NCI-H146 treated with DMSO at 0.1 percent for 48 hours (cell line): ENCODE measurements around the gene CCDC15.
"Not testable (repeated sequence)": the region's sequence is repeated elsewhere in the genome, so short reads cannot be mapped to it uniquely, and the experiment has no call there.

ENCODE experiments used
- DNase-seq: peaks from one replicate; lab custom pipeline; 2025; ENCODE audit not compliant: unreplicated experiment; lab: John Stamatoyannopoulos, UW

Gene CCDC15

GRCh38 chr11:125001079-125001778 is 47.2 kb downstream of the CCDC15 start:
- no peak for DNase-seq

GRCh38 chr11:125001849-125002248 is 47.8 kb downstream of the CCDC15 start:
- no peak for DNase-seq

DNA sequence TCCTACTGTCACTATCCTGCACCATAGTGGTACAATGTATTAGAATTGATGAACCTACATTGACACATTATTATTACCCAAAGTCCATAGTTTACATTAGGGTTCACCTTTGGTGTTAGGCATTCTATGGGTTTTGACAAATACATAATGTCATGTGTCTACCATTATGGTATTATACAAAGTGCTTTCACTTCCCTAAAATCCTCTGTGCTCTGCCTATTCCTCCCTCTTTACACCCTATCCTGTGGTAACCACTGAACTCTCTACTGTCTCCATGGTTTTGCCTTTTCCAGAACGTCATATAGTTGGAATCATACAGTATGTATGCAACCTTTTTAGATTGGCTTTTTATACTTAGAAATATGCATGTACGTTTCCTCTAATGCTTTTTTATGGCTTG is 51.5 kb downstream of the CCDC15 start:
- DNase-seq: no peak

GRCh38 chr11:125016413-125016812 is 62.4 kb downstream of the CCDC15 start:
- no peak for DNase-seq

DNA sequence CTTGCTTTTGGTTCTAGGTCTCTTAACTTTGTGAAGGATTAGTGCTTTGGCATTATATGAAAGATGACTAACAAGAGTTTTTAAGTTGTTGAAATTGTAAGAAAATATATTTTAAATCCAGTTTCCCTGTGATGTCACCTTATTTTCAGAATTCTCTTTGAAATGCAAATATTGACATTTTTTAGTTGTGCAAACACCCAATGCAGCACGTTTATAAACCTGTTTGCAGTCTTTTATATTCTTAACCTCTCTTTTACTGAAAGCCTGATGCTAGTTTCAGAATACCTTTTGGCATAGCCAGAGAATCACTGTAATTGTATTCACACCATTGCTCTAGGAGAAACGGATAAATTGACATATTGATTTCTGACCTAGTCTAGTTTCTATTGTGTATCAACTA is 66.3 kb downstream of the CCDC15 start:
- no peak for DNase-seq

- DNase-seq: no peak
These were observed 68.5 kb downstream of the CCDC15 start for GRCh38 chr11:125022551-125022950.

DNA sequence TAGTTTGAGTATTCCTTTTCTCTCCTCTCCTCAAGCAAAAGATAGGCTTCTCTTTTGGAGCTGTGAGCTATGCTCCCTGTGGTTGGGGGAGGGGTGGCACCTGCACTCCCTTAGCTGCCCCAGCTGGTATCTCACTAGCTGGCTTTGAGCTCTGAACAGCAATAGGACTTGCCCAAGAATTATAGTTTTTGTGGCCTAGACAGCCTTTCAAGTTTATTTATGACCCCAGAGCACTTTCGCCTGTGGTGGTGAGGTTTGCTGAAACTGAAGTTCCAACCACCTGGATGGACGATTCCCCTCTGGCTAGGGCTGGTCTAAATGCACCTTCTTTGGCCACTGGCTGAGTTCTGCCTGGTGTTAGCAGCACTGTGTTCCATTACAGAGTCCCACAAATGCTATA is 72.0 kb downstream of the CCDC15 start:
- no peak for DNase-seq

- DNase-seq: not testable (repeated sequence)
These were observed 75.4 kb downstream of the CCDC15 start for GRCh38 chr11:125029431-125029830.

DNA sequence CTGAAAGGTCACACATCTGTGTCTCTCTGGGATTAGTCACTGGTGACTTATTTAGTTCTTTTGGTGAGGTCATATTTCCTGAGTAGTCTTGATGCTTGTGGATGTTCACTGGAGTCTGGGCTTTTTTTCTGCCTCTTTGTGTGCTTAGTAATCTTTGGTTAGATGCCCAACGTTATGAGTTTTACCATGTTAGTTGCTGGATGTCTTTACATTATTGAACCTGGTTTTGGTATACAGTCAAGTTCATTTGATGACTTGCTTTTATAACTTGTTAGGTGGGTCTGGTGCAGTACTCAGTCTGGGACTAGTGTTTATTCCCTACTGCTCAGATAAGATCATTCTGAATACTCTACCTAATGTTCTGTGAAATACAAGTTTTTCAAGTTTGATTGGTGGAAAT is 82.9 kb downstream of the CCDC15 start:
- DNase-seq: no peak

- no peak for DNase-seq
These were observed 95.3 kb downstream of the CCDC15 start for GRCh38 chr11:125049164-125049792.

- DNase-seq: no peak
These were observed 98.0 kb downstream of the CCDC15 start for GRCh38 chr11:125052047-125052446.

DNA sequence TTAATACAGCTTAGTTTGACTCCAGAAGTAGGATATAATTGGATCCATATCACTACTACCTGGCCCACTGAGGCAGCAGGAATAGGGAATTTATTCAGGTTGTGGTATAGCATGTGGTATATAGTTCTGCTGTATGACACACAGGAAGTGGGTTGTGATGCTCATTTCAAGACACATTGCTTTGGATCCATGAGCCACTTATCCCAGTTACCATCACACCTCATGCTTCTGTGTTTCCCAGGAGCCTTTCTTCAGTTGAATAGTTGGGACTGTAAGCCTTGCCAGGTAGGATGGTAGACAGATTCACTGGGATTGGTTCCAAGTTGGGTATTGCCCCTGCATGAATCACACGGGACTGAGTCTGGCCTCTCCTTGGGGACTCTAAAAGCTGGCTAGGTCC is 99.2 kb downstream of the CCDC15 start:
- DNase-seq: no peak

- no peak for DNase-seq
These were observed 101.2 kb downstream of the CCDC15 start for GRCh38 chr11:125055107-125055715.

- DNase-seq: not testable (repeated sequence)
These were observed 102.1 kb downstream of the CCDC15 start for GRCh38 chr11:125056111-125056510.

DNA sequence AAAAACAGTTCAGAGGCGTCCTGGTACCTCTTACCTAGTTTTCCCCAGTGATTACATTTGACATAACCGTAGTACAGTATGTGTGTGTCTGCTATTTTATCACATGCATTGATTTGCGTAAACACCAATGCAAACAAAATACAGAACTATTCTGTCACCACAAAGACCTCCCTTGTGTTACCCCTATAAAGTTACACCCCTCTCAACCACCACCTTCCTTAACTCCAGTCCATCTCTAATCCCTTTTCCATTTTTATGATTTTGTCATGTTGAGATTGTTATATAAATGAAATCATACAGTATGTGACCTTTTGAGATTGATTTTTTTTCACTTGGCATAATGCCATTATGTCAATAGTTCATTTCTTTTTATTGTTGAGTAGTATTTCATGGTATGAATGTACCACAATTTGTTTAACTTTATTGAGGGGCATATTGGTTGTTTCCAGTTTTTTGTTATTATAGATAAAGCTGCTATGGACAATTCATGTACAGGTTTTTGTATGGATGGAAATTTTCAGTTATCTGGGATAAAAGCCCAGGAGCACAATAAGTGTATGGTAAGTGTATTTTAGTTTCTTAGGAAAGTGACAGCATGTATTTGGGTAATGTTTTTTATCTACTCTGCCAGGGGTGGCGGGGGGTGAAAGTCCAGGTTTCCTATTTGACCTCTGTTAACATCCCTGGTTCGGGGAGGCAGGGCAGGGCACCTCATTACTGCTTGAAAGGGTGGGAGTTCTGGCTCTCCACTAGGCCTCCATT is 103.1 kb downstream of the CCDC15 start:
- DNase-seq: no peak

DNA sequence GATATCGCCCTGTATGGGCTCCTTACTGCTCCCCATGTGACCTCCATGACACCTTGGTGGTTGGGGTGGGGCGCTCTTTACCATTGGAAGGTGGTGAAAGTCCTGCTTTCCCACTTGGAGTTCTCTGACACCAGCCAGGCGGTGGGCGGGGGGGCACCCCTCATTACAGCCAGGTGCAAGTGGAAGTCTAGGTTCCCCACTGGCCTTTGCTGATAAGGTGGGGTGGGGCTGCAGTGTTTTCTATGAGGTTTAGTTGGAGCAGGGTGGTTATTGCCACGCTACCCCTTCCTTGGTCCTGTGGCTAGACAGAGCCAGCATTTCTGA is 103.7 kb downstream of the CCDC15 start:
- DNase-seq: no peak

- no peak for DNase-seq
These were observed 107.3 kb downstream of the CCDC15 start for GRCh38 chr11:125061281-125061680.

- DNase-seq: no peak
These were observed 108.4 kb downstream of the CCDC15 start for GRCh38 chr11:125062218-125062930.

DNA sequence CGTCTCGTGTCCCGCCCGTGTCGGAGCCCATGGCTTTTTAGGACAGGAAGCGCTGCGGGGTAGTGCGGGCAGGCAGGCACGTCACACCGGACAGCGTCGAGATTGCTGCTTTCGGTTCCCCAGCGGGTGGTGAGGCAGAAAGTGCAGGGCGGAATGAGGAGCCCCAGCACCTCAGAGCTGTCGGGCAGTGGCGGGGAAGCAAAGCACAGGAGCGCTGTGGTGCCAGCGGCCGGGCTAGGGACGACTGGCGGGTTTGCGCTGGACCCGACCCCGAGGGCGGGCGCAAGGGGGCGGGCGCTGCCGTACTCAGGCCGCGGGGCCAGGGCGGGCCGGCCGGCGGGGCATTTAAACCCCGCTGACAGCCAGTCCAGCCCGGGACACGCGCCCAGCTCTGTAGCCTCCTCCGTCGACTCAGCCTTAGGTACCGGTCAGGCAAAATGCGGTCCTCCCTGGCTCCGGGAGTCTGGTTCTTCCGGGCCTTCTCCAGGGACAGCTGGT is 109.0 kb downstream of the CCDC15 start, which contains the start of gene SLC37A2:
Gene SLC37A2, plus strand, starts transcription at position 375 of the 498 bp plus-strand sequence. Its CDS starts 63 bp downstream, at position 438.
- no peak for DNase-seq

DNA sequence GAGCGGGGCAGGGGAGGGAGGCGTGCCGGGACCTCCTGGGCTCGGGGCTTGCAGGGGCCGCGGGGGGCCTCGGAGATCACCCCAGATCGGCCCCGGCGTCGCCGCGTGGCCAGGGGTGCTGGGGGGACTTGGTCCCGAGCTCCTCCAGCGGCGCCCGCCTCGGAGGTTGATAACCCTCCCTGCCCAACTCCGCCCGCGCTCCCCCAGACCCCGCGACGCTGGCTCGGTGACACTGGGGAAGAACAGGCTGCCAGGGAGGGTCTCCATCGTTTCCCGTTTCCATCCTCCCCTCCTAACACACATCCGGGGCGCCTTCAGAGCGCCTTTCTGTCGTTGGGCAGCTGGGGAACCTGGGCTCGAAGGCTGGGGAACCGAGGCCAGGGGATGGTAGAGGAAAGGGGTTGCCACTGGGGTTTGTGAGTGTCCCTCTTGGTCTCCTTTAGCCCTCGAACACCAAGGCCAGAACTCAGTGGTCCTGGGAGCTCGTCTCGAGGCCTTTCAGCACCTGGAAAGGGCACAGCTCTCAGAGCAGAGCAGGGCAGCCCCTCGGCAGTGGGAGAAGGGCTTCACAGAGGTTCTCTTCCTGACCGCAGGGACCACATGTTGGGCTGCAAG is 109.5 kb downstream of the CCDC15 start:
- no peak for DNase-seq
